DOHH2 (cell line): ENCODE measurements around the gene USE1.

Experiments used
- CTCF ChIP-seq: fragments of 200-600 bp; sonication (generic); IDR thresholded peaks from one replicate; pipeline ENCODE4 v1.5.1; 2014; ENCODE audit warnings: antibody characterized with exemption, mild to moderate bottlenecking, low read depth, low read length; ENCODE audit not compliant: poor library complexity, severe bottlenecking
- EZH2phosphoT487 ChIP-seq: fragments of 200-600 bp; sonication (generic); IDR thresholded peaks from 2 replicates; pipeline ENCODE4 v1.6.1; 2017; ENCODE audit warnings: borderline replicate concordance, mild to moderate bottlenecking, antibody characterized with exemption, low read length, moderate library complexity, mixed read lengths

GRCh38 chr19:17170538-17171297 is 44.4 kb upstream of the USE1 start:
- no peak for TF ChIP-seq CTCF
- TF ChIP-seq EZH2phosphoT487 = no peak
